ENCODE results near the gene GSTM2. TPM values are rescaled to one million over a fixed set of nuclear protein-coding genes. Genes with fewer than 3 reads are reported as not detected.

Gene GSTM2
- total and polyA plus RNA-seq, 2 experiments from 2014 or later: 48.7 to 91.4 TPM

- Histone ChIP-seq H3K27me3 (no peaks in the 10 kb centered on the region), H3K27ac (peak overlapping the region; percentile 25)
- WGBS (ENCODE audit: low lambda C conversion rate, missing lambda C conversion rate): 100% methylated on average over 1 of the region's 1 CpG
These were observed 54.1 kb downstream of the GSTM2 start for GRCh38 chr1:109721971-109722370.

GRCh38 chr1:109722908-109723691 lies 55.2 kb downstream of the GSTM2 start:
- no peaks in the 10 kb centered on the region for H3K9me3 ChIP-seq (ENCODE audit: low read depth)
- no peak overlapping the region for H2AFZ ChIP-seq
- no peaks in the 10 kb centered on the region for H3K9me2 ChIP-seq (replicated peaks; ENCODE audit: insufficient read depth)
- H3K36me3 ChIP-seq (replicated peaks; ENCODE audit: insufficient read depth, low read depth): no peaks in the 10 kb centered on the region
- H4K20me1 ChIP-seq (ENCODE audit: insufficient read depth, poor library complexity, severe bottlenecking): no peaks in the 10 kb centered on the region
- no peaks in the 10 kb centered on the region for H3K79me2 ChIP-seq
- no peak for DNase-seq (ENCODE audit: low spot score)
- TF ChIP-seq EZH2phosphoT487 (IDR thresholded peaks at IDR 0.05; ENCODE audit: low read depth, severe bottlenecking, unreplicated experiment) (no peak), CTCF (IDR thresholded peaks at IDR 0.05; ENCODE audit: poor library complexity) (no peak), EZH2 (IDR thresholded peaks at IDR 0.05; ENCODE audit: borderline replicate concordance) (no peak)
- 71% methylated on average over 7 of the region's 7 CpGs for WGBS (ENCODE audit: low lambda C conversion rate, missing lambda C conversion rate)
- H3K27ac ChIP-seq: no peak overlapping the region
- H3K27me3 ChIP-seq: no peaks in the 10 kb centered on the region
- no peak overlapping the region for H3K4me2 ChIP-seq
- H3K4me1 ChIP-seq (ENCODE audit: insufficient read depth): peaks cover 7% of the 10 kb centered on the region
- H3K4me3 ChIP-seq: no peak overlapping the region

More at GRCh38 chr1:109721971-109722370, 54.1 kb downstream of the GSTM2 start:
- Histone ChIP-seq H3K9me3 (ENCODE audit: low read depth) (no peaks in the 10 kb centered on the region), H3K4me1 (ENCODE audit: insufficient read depth) (peaks cover 7% of the 10 kb centered on the region), H3K36me3 (replicated peaks; ENCODE audit: insufficient read depth, low read depth) (no peaks in the 10 kb centered on the region), H3K4me2 (no peak overlapping the region), H3K9me2 (replicated peaks; ENCODE audit: insufficient read depth) (no peaks in the 10 kb centered on the region), H3K79me2 (no peaks in the 10 kb centered on the region), H3K4me3 (no peak overlapping the region), H2AFZ (no peak overlapping the region), H4K20me1 (ENCODE audit: insufficient read depth, poor library complexity, severe bottlenecking) (no peaks in the 10 kb centered on the region)
- TF ChIP-seq CTCF (IDR thresholded peaks at IDR 0.05; ENCODE audit: poor library complexity) (no peak), EZH2phosphoT487 (IDR thresholded peaks at IDR 0.05; ENCODE audit: low read depth, severe bottlenecking, unreplicated experiment) (no peak), EZH2 (IDR thresholded peaks at IDR 0.05; ENCODE audit: borderline replicate concordance) (no peak)
- DNase-seq (ENCODE audit: low spot score): no peak

Other genes starting within 250 kb of the GSTM2 start
- gene PSMA5, start 241.6 kb upstream of the GSTM2 start, total RNA-seq: 50.5 and 64.4 TPM in 2 replicates
- gene PSMA5, start 241.6 kb upstream of the GSTM2 start, polyA plus RNA-seq: 83.1 and 90.1 TPM in 2 replicates
- gene SYPL2, start 201.5 kb upstream of the GSTM2 start, total RNA-seq: 2.0 and 2.1 TPM in 2 replicates
- 3.0 TPM in 2 replicates for gene SYPL2, start 201.5 kb upstream of the GSTM2 start, polyA plus RNA-seq
- 5.1 and 6.6 TPM in 2 replicates for gene ATXN7L2, start 184.2 kb upstream of the GSTM2 start, total RNA-seq
- 5.3 and 9.3 TPM in 2 replicates for gene ATXN7L2, start 184.2 kb upstream of the GSTM2 start, polyA plus RNA-seq
- gene CYB561D1, start 174.0 kb upstream of the GSTM2 start, total RNA-seq: 6.0 and 6.5 TPM in 2 replicates
- 4.8 and 5.2 TPM in 2 replicates for gene CYB561D1, start 174.0 kb upstream of the GSTM2 start, polyA plus RNA-seq
- 4.1 and 4.4 TPM in 2 replicates for gene AMIGO1, start 158.3 kb upstream of the GSTM2 start, total RNA-seq
- 2.0 and 2.6 TPM in 2 replicates for gene AMIGO1, start 158.3 kb upstream of the GSTM2 start, polyA plus RNA-seq
- gene GPR61, start 128.2 kb upstream of the GSTM2 start, total RNA-seq: 0.50 TPM in 1 of 2 replicates, not detected in the other
- gene GPR61, start 128.2 kb upstream of the GSTM2 start, polyA plus RNA-seq: 0.88 and 1.1 TPM in 2 replicates
- gene GNAI3, start 119.4 kb upstream of the GSTM2 start, total RNA-seq: 10.9 and 11.5 TPM in 2 replicates
- gene GNAI3, start 119.4 kb upstream of the GSTM2 start, polyA plus RNA-seq: 8.1 and 8.9 TPM in 2 replicates
- 0.96 TPM in 1 of 2 replicates, not detected in the other for gene GNAT2, start 48.4 kb upstream of the GSTM2 start, total RNA-seq
- 0.18 and 0.19 TPM in 2 replicates for gene GNAT2, start 48.4 kb upstream of the GSTM2 start, polyA plus RNA-seq
- gene AMPD2, start 48.2 kb upstream of the GSTM2 start, total RNA-seq: 63.1 and 81.9 TPM in 2 replicates
- gene AMPD2, start 48.2 kb upstream of the GSTM2 start, polyA plus RNA-seq: 80.9 and 101 TPM in 2 replicates
- 64.5 and 99.9 TPM in 2 replicates for gene GSTM4, start 12.0 kb upstream of the GSTM2 start, total RNA-seq
- gene GSTM4, start 12.0 kb upstream of the GSTM2 start, polyA plus RNA-seq: 97.4 and 116 TPM in 2 replicates
- 19.9 and 21.1 TPM in 2 replicates for gene GSTM1, start 19.8 kb downstream of the GSTM2 start, total RNA-seq
- gene GSTM1, start 19.8 kb downstream of the GSTM2 start, polyA plus RNA-seq: 44.3 and 47.4 TPM in 2 replicates
- gene GSTM5, start 44.2 kb downstream of the GSTM2 start, total RNA-seq: 0.12 and 3.0 TPM in 2 replicates
- gene GSTM5, start 44.2 kb downstream of the GSTM2 start, polyA plus RNA-seq: 1.2 and 1.6 TPM in 2 replicates
- gene GSTM3, start 73.0 kb downstream of the GSTM2 start, total RNA-seq: 297 and 337 TPM in 2 replicates
- gene GSTM3, start 73.0 kb downstream of the GSTM2 start, polyA plus RNA-seq: 905 and 962 TPM in 2 replicates
- 40.2 and 48.1 TPM in 2 replicates for gene EPS8L3, start 95.9 kb downstream of the GSTM2 start, total RNA-seq
- gene EPS8L3, start 95.9 kb downstream of the GSTM2 start, polyA plus RNA-seq: 97.3 and 105 TPM in 2 replicates
- gene CSF1, start 242.8 kb downstream of the GSTM2 start, total RNA-seq: 9.1 and 9.4 TPM in 2 replicates
- gene CSF1, start 242.8 kb downstream of the GSTM2 start, polyA plus RNA-seq: 13.5 and 19.1 TPM in 2 replicates

Data from hepatocyte (in vitro differentiated cells).